Karpas-422 (cell line): ENCODE measurements around the gene DECR2. TPM values are rescaled to one million over a fixed set of nuclear protein-coding genes. Genes with fewer than 3 reads are reported as not detected.

Experiments used
- DNase-seq: peaks from one replicate; pipeline ENCODE4 v3.0.0-alpha.2; 2015
- H2AFZ ChIP-seq: fragments of 200-600 bp; sonication (generic); 2 replicates; pipeline ENCODE4 v1.6.1; 2014; ENCODE audit warnings: antibody characterized with exemption, low read length, mixed read lengths
- H3K27ac ChIP-seq: fragments of 200-600 bp; sonication (generic); 2 replicates; pipeline ENCODE4 v1.5.1; 2014; ENCODE audit warnings: mild to moderate bottlenecking, low read length, moderate library complexity
- H3K27me3 ChIP-seq: fragments of 200-600 bp; sonication (generic); 2 replicates; pipeline ENCODE4 v1.6.1; 2014; ENCODE audit warnings: low read length, mixed read lengths
- H3K36me3 ChIP-seq: fragments of 200-600 bp; sonication (generic); 2 replicates; pipeline ENCODE4 v1.6.1; 2014; ENCODE audit warnings: low read length, mixed read lengths; ENCODE audit not compliant: insufficient read depth
- H3K4me1 ChIP-seq: fragments of 200-600 bp; sonication (generic); 2 replicates; pipeline ENCODE4 v1.6.1; 2014; ENCODE audit warnings: mild to moderate bottlenecking, low read length, mixed read lengths
- H3K4me2 ChIP-seq: fragments of 200-600 bp; sonication (generic); 2 replicates; pipeline ENCODE4 v1.6.1; 2014; ENCODE audit warnings: low read length, low read depth, mild to moderate bottlenecking; ENCODE audit not compliant: poor library complexity, severe bottlenecking
- H3K4me3 ChIP-seq: fragments of 200-600 bp; sonication (generic); 2 replicates; pipeline ENCODE4 v1.5.1; 2014; ENCODE audit warnings: mild to moderate bottlenecking, antibody characterized with exemption, low read length, mixed read lengths
- H3K79me2 ChIP-seq: fragments of 200-600 bp; sonication (generic); 2 replicates; pipeline ENCODE4 v1.6.1; 2014; ENCODE audit warnings: mild to moderate bottlenecking, low read length, mixed read lengths
- H3K9ac ChIP-seq: fragments of 200-600 bp; sonication (generic); 2 replicates; pipeline ENCODE4 v1.6.0; 2014; ENCODE audit warnings: low read length
- H3K9me2 ChIP-seq: fragments of 200-600 bp; sonication (generic), shearing (Covaris generic); replicated peaks from 2 replicates; pipeline ENCODE4 v1.6.0; 2014; ENCODE audit warnings: mild to moderate bottlenecking, low read length, moderate library complexity; ENCODE audit not compliant: insufficient read depth
- H3K9me3 ChIP-seq: fragments of 300-700, 200-600 bp; sonication (generic); 2 replicates; pipeline ENCODE4 v1.6.1; 2014; ENCODE audit warnings: low read length, mixed read lengths
- H4K20me1 ChIP-seq: fragments of 200-600 bp; sonication (generic); 2 replicates; pipeline ENCODE4 v1.6.1; 2014; ENCODE audit warnings: mild to moderate bottlenecking, antibody characterized with exemption, low read length, low read depth; ENCODE audit not compliant: insufficient read depth
- total RNA-seq: library from RNA; depleted of rRNA; stranded (reverse); fragments of >200 nt; shearing (Covaris generic); gene quantifications from 2 replicates; pipeline ENCODE4 v1.2.3, GENCODE V29; 2014; ENCODE audit warnings: low replicate concordance

Gene DECR2
- total RNA-seq, 1 experiment from 2014 or later, result 5.3 TPM

DNA sequence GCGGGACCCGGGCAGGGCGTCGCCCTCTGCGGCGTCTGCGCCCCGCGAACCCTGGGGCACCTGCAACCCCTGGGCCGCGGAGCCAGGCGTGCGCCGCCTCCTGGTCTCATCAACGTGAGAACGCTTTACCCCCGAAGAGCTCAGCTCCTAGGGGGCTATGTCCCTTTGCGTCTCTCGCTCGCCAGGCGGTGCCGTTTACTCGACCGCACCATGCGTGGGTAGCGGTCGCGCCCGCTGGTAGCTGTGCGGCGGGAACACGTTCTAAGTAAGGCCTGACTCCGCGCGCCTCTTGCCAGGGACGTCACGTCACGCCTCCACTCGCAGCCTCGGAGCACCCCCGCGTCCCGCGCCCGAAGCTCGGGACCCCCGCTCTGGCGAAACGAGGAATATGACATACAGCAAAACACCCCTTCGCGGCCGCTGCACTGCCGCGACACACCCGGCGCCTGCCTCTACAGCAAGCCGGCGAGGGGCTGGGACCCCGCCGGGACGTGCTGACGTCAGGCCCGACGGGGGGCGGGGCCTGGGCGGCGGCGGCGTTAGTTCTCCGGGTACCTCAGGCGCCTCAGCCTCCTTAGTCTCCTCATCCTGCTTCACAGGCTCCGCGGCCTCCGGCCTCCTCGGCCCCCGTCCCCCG lies 23.5 kb downstream of the DECR2 start, which contains the start of gene RAB11FIP3:
TSS of gene RAB11FIP3 (plus strand) at position 568 of the 637 bp plus-strand sequence. CDS start 358 bp downstream, outside the sequence.
- Histone ChIP-seq H3K9me3 (no peaks in the 10 kb centered on the region), H2AFZ (peak within 1 kb of the TSS; percentile 99), H3K4me1 (peaks cover 30% of the 10 kb centered on the region), H3K27me3 (no peaks in the 10 kb centered on the region), H3K36me3 (no peaks in the 10 kb centered on the region), H3K4me3 (peak within 1 kb of the TSS; percentile 81), H3K9ac (peak within 1 kb of the TSS; percentile 71), H3K4me2 (peak within 1 kb of the TSS; percentile 88), H3K9me2 (no peaks in the 10 kb centered on the region), H3K79me2 (peaks cover 10% of the 10 kb centered on the region), H3K27ac (no peak within 1 kb of the TSS), H4K20me1 (peaks cover 16% of the 10 kb centered on the region; the same call in 1 of the 2 replicates)
- peak; percentile 94 for DNase-seq

DNA sequence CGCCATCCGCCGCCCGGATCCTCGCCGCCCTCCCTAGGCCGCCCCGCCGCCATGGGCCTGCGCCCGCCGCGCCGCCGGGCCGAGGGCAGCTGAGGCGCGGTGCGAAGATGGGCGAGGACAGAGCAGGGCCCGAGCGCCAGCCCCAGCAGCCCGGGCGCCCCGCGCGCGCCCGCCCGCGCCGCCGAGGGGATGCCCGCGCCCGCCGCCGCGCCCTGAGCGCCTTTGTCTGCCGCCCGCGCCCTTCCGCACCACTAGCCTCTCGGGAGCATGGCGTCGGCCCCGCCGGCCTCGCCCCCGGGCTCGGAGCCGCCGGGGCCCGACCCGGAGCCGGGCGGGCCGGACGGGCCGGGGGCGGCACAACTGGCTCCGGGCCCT lies 24.0 kb downstream of the DECR2 start:
- Histone ChIP-seq H2AFZ (peak overlapping the region; percentile 99; the same call in 1 of the 2 replicates), H3K36me3 (no peaks in the 10 kb centered on the region), H3K9me2 (no peaks in the 10 kb centered on the region), H3K27me3 (no peaks in the 10 kb centered on the region), H3K79me2 (peaks cover 10% of the 10 kb centered on the region), H3K4me3 (peak overlapping the region; percentile 76), H3K4me2 (peak overlapping the region; percentile 88), H3K9me3 (no peaks in the 10 kb centered on the region), H3K9ac (peak overlapping the region; percentile 71), H3K27ac (no peak overlapping the region), H4K20me1 (peaks cover 16% of the 10 kb centered on the region; the same call in 1 of the 2 replicates), H3K4me1 (peaks cover 30% of the 10 kb centered on the region)
- DNase-seq, result no peak

GRCh38 chr16:426115-426905 lies 24.6 kb downstream of the DECR2 start:
- peaks cover 30% of the 10 kb centered on the region for H3K4me1 ChIP-seq
- H3K9me3 ChIP-seq, result no peaks in the 10 kb centered on the region
- H3K9ac ChIP-seq, result peak overlapping the region; percentile 71
- H2AFZ ChIP-seq, result no peak overlapping the region
- H4K20me1 ChIP-seq, result peaks cover 16% of the 10 kb centered on the region; the same call in 1 of the 2 replicates
- no peaks in the 10 kb centered on the region for H3K9me2 ChIP-seq
- peak; percentile 50 for DNase-seq
- peak overlapping the region; percentile 70 for H3K4me2 ChIP-seq
- no peaks in the 10 kb centered on the region for H3K36me3 ChIP-seq
- H3K27me3 ChIP-seq, result no peaks in the 10 kb centered on the region
- H3K4me3 ChIP-seq, result peak overlapping the region; percentile 81
- H3K79me2 ChIP-seq, result peaks cover 10% of the 10 kb centered on the region
- H3K27ac ChIP-seq, result no peak overlapping the region

GRCh38 chr16:426906-427249 lies 25.2 kb downstream of the DECR2 start:
- H3K4me1 ChIP-seq, result peaks cover 30% of the 10 kb centered on the region
- peak overlapping the region; percentile 70 for H3K4me2 ChIP-seq
- no peaks in the 10 kb centered on the region for H3K9me2 ChIP-seq
- no peaks in the 10 kb centered on the region for H3K36me3 ChIP-seq
- DNase-seq, result no peak
- H3K27me3 ChIP-seq, result no peaks in the 10 kb centered on the region
- H3K9ac ChIP-seq, result peak overlapping the region; percentile 71
- H3K4me3 ChIP-seq, result peak overlapping the region; percentile 81
- H3K27ac ChIP-seq, result no peak overlapping the region
- peaks cover 10% of the 10 kb centered on the region for H3K79me2 ChIP-seq
- H4K20me1 ChIP-seq, result peaks cover 16% of the 10 kb centered on the region; the same call in 1 of the 2 replicates
- no peak overlapping the region for H2AFZ ChIP-seq
- no peaks in the 10 kb centered on the region for H3K9me3 ChIP-seq

DNA sequence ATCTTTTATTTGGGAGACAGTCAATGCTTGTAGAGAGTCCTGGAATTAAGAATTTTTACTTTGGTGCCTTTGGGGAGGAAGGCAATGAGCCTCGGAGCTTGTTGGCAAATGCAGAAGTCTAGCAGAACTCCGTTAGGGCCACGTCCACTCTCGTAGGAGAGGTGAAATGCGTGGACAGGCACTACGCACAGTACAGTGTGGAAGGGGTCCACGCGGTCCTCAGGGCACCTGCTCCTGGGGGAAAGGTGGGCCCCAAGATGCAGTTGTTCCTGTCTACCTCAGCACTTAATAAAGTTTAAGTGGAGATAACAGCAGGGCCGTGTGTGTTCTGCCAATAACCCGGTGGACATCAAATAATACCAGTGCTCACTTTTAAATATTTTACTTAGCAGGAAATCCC lies 25.6 kb downstream of the DECR2 start:
- H3K9me3 ChIP-seq, result no peaks in the 10 kb centered on the region
- H3K9me2 ChIP-seq, result no peaks in the 10 kb centered on the region
- H3K4me1 ChIP-seq, result peaks cover 30% of the 10 kb centered on the region
- H3K4me3 ChIP-seq, result peak overlapping the region; percentile 81
- H3K79me2 ChIP-seq, result peaks cover 10% of the 10 kb centered on the region
- DNase-seq, result no peak
- no peak overlapping the region for H2AFZ ChIP-seq
- H3K9ac ChIP-seq, result peak overlapping the region; percentile 71
- H3K27me3 ChIP-seq, result no peaks in the 10 kb centered on the region
- H3K36me3 ChIP-seq, result no peaks in the 10 kb centered on the region
- peaks cover 16% of the 10 kb centered on the region; the same call in 1 of the 2 replicates for H4K20me1 ChIP-seq
- no peak overlapping the region for H3K27ac ChIP-seq
- peak overlapping the region; percentile 70 for H3K4me2 ChIP-seq

DNA sequence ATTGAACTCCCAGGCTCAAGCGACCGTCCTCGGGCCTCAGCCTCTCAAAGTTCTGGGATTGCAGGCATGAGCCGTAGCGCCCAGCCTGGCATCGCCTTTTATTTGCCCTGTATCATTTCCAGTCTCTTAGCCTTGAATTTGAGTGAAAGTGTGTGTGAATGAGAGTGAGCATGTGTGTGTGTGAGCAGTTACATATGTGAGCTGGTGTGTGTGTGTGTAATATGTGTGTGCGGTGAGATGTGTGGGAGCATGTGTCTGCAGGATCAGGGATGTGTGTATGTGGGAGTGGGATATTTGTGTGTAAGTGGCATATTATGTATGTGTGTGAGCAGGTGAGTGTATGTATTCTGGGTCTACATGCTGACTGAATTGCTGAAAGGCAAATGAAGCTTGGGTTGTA lies 29.2 kb downstream of the DECR2 start:
- Histone ChIP-seq H3K27me3 (no peaks in the 10 kb centered on the region), H3K9me2 (no peaks in the 10 kb centered on the region), H2AFZ (no peak overlapping the region), H3K27ac (no peak overlapping the region), H3K4me1 (peaks cover 14% of the 10 kb centered on the region), H4K20me1 (peaks cover 16% of the 10 kb centered on the region; the same call in 1 of the 2 replicates), H3K4me3 (no peak overlapping the region), H3K36me3 (no peaks in the 10 kb centered on the region), H3K9ac (no peak overlapping the region), H3K9me3 (no peaks in the 10 kb centered on the region), H3K4me2 (no peak overlapping the region), H3K79me2 (peaks cover 10% of the 10 kb centered on the region)
- no peak for DNase-seq

GRCh38 chr16:440627-441026 lies 38.9 kb downstream of the DECR2 start:
- Histone ChIP-seq H3K9ac (no peak overlapping the region), H3K27ac (no peak overlapping the region), H2AFZ (no peak overlapping the region), H3K4me3 (no peak overlapping the region), H3K9me2 (no peaks in the 10 kb centered on the region), H4K20me1 (peaks cover 25% of the 10 kb centered on the region; the same call in 1 of the 2 replicates), H3K9me3 (no peaks in the 10 kb centered on the region), H3K27me3 (no peaks in the 10 kb centered on the region), H3K4me2 (no peak overlapping the region), H3K79me2 (no peaks in the 10 kb centered on the region), H3K4me1 (no peaks in the 10 kb centered on the region), H3K36me3 (no peaks in the 10 kb centered on the region)
- no peak for DNase-seq

- Histone ChIP-seq H4K20me1 (peaks cover 32% of the 10 kb centered on the region; the same call in 1 of the 2 replicates), H3K4me3 (no peak overlapping the region), H3K27ac (no peak overlapping the region), H3K4me2 (no peak overlapping the region), H3K79me2 (no peaks in the 10 kb centered on the region), H3K36me3 (no peaks in the 10 kb centered on the region), H3K27me3 (no peaks in the 10 kb centered on the region), H3K9ac (no peak overlapping the region), H3K9me3 (no peaks in the 10 kb centered on the region), H2AFZ (no peak overlapping the region), H3K4me1 (no peaks in the 10 kb centered on the region), H3K9me2 (no peaks in the 10 kb centered on the region)
- no peak for DNase-seq
Observed at GRCh38 chr16:441447-441846, 39.8 kb downstream of the DECR2 start.
